ENCODE data around the gene EXOC3L4. TPM values are rescaled to one million over a fixed set of nuclear protein-coding genes. Genes with fewer than 3 reads are reported as not detected.

Gene EXOC3L4
- polyA plus RNA-seq, 1 of the 3 experiments (the other 2 are of a cell fraction): 0.46 TPM

GRCh38 chr14:103084021-103084919 is 10.3 kb upstream of the EXOC3L4 start, which contains the start of gene LBHD2:
LBHD2 (plus strand) TSS chr14:103084210; CDS start chr14:103086013, 1,803 bp downstream.
- no peaks in the 10 kb centered on the region; a peak in 1 of 4 replicates for H3K4me1 ChIP-seq (ENCODE audit: control insufficient read depth in 1 of 2, insufficient read depth in 2 of 2, low read depth in 1 of 2, low read length in 1 of 2)
- H3K4me3 ChIP-seq (ENCODE audit: low read depth in 2 of 2, low read length in 1 of 2): peak within 1 kb of the TSS; percentile 12 to 43; a peak in 2 of 4 replicates
- ChIA-PET CTCF (interaction anchor here (0.9 to 2.4 kb wide), 4 partner anchors 8 to 208 kb away, joined by 3 to 19 read pairs (median 6); no protein-coding TSS in a partner anchor), POLR2A (no interaction called here)
- no peaks in the 10 kb centered on the region for H3K9me2 ChIP-seq
- H3K9ac ChIP-seq: no peak within 1 kb of the TSS
- no peak within 1 kb of the TSS for H3K27ac ChIP-seq (ENCODE audit: low read depth in 2 of 2, low read length in 1 of 2)
- TF ChIP-seq ZBTB33 (IDR thresholded peaks at IDR 0.05; ENCODE audit: borderline replicate concordance, low read depth) (no peak), GATA2 (CRISPR knock-in tag; IDR thresholded peaks at IDR 0.05) (no peak), TEAD4 (IDR thresholded peaks at IDR 0.05; ENCODE audit: borderline replicate concordance, insufficient read depth) (no peak), RCOR1 (IDR thresholded peaks at IDR 0.05; ENCODE audit: low read length) (no peak), EP300 (IDR thresholded peaks at IDR 0.05; ENCODE audit: borderline replicate concordance in 1 of 2, low read depth in 1 of 2, low read length in 1 of 2) (no peak), FOXJ3 (CRISPR knock-in tag; IDR thresholded peaks at IDR 0.05) (no peak), TAF1 (IDR thresholded peaks at IDR 0.05; ENCODE audit: borderline replicate concordance, low read depth, low read length) (no peak), YY1 (IDR thresholded peaks at IDR 0.05; ENCODE audit: low read depth) (no peak), NFIC (IDR thresholded peaks at IDR 0.05; ENCODE audit: borderline replicate concordance) (no peak), SMC3 (IDR thresholded peaks at IDR 0.05; ENCODE audit: low read depth, low read length) (no peak)
- H3K4me2 ChIP-seq: peak within 1 kb of the TSS; percentile 63; the same call in 1 of the 2 replicates
- H2AFZ ChIP-seq (ENCODE audit: low read depth): no peak within 1 kb of the TSS
- peak; percentile 75 for DNase-seq
- WGBS (ENCODE audit: low lambda C conversion rate): 36% methylated on average over 25 of the region's 61 CpGs
- H3K9me3 ChIP-seq: no peaks in the 10 kb centered on the region
- no peaks in the 10 kb centered on the region for H4K20me1 ChIP-seq (ENCODE audit: insufficient read depth)
- no peaks in the 10 kb centered on the region for H3F3A ChIP-seq (replicated peaks; ENCODE audit: insufficient read depth)
- H3K27me3 ChIP-seq (ENCODE audit: insufficient read depth): peaks cover 12% of the 10 kb centered on the region
- no peaks in the 10 kb centered on the region for H3K79me2 ChIP-seq (ENCODE audit: insufficient read depth)
- H3K36me3 ChIP-seq (replicated peaks in 1 of 2; ENCODE audit: control insufficient read depth in 1 of 2, insufficient read depth in 2 of 2, low read length in 1 of 2): no peaks in the 10 kb centered on the region

GRCh38 chr14:103085106-103086091 is 9.1 kb upstream of the EXOC3L4 start:
- Histone ChIP-seq H3K36me3 (replicated peaks in 1 of 2; ENCODE audit: control insufficient read depth in 1 of 2, insufficient read depth in 2 of 2, low read length in 1 of 2) (no peaks in the 10 kb centered on the region), H3K9ac (no peak overlapping the region), H3K27me3 (ENCODE audit: insufficient read depth) (peaks cover 12% of the 10 kb centered on the region), H3K4me2 (no peak overlapping the region), H3K9me3 (no peaks in the 10 kb centered on the region), H3K4me3 (ENCODE audit: low read depth in 2 of 2, low read length in 1 of 2) (no peak overlapping the region), H3K27ac (ENCODE audit: low read depth in 2 of 2, low read length in 1 of 2) (no peak overlapping the region), H3F3A (replicated peaks; ENCODE audit: insufficient read depth) (no peaks in the 10 kb centered on the region), H4K20me1 (ENCODE audit: insufficient read depth) (no peaks in the 10 kb centered on the region), H2AFZ (ENCODE audit: low read depth) (no peak overlapping the region), H3K79me2 (ENCODE audit: insufficient read depth) (no peaks in the 10 kb centered on the region), H3K4me1 (ENCODE audit: control insufficient read depth in 1 of 2, insufficient read depth in 2 of 2, low read depth in 1 of 2, low read length in 1 of 2) (no peaks in the 10 kb centered on the region; a peak in 1 of 4 replicates), H3K9me2 (no peaks in the 10 kb centered on the region)
- ChIA-PET POLR2A (no interaction called here), CTCF (interaction anchor here (0.9 to 6.3 kb wide), 5 partner anchors 8 to 207 kb away, joined by 3 to 69 read pairs (median 13); no protein-coding TSS in a partner anchor)
- peak; percentile 37 for DNase-seq
- WGBS (ENCODE audit: low lambda C conversion rate): 55% methylated on average over 10 of the region's 24 CpGs
- no peak for TF ChIP-seq ZBTB33 (IDR thresholded peaks at IDR 0.05; ENCODE audit: borderline replicate concordance, low read depth)
- TF ChIP-seq REST (IDR thresholded peaks at IDR 0.05; ENCODE audit: low read depth, low read length): no peak
- no peak for TF ChIP-seq RFX5 (IDR thresholded peaks at IDR 0.05; ENCODE audit: low read length)
- TF ChIP-seq FOXJ3 (CRISPR knock-in tag; IDR thresholded peaks at IDR 0.05): no peak
- TF ChIP-seq USF2 (IDR thresholded peaks at IDR 0.05; ENCODE audit: borderline replicate concordance, low read depth, low read length): no peak

Measured in SK-N-SH (cell line).